HepG2 (cell line): ENCODE data around the gene CASP7.

Experiments used
- CREB1 ChIP-seq, 2 experiments: fragments of 450-650 bp in 1 of 2; IDR thresholded peaks; 2 replicates each; pipeline ENCODE4 v1.6.1; 2016 to 2017; ENCODE audit warnings: control low read depth in 1 of 2, mild to moderate bottlenecking in 1 of 2, missing compliant biosample characterization in 1 of 2, missing genetic modification characterization in 1 of 2
- CTCF ChIP-seq: sonication (generic); formaldehyde crosslinking; IDR thresholded peaks from 2 replicates; pipeline ENCODE4 v1.5.0; 2020; ENCODE audit warnings: mild to moderate bottlenecking, missing genetic modification reagents, moderate library complexity
- FIP1L1 ChIP-seq: fragments of 200-400 bp; formaldehyde crosslinking; IDR thresholded peaks from 2 replicates; pipeline ENCODE4 v1.6.1; 2018; ENCODE audit warnings: low read depth, mild to moderate bottlenecking, low read length, moderate library complexity, borderline replicate concordance; ENCODE audit not compliant: insufficient read depth
- KAT8 ChIP-seq: IDR thresholded peaks from 2 replicates; pipeline ENCODE4 v1.6.1; 2016; ENCODE audit warnings: missing genetic modification reagents, missing compliant biosample characterization
- MXI1 ChIP-seq: IDR thresholded peaks from 3 replicates; pipeline ENCODE4 v1.6.1; 2012; ENCODE audit warnings: low read depth, low read length, inconsistent platforms, borderline replicate concordance
- SIN3A ChIP-seq: IDR thresholded peaks from 2 replicates; pipeline ENCODE4 v1.6.1; 2011; ENCODE audit warnings: low read depth, mild to moderate bottlenecking, control low read depth, low read length, borderline replicate concordance
- SRSF9 ChIP-seq: fragments of 200-400 bp; formaldehyde crosslinking; IDR thresholded peaks from 2 replicates; pipeline ENCODE4 v1.6.1; 2018; ENCODE audit warnings: borderline replicate concordance, mild to moderate bottlenecking, low read depth, low read length; ENCODE audit not compliant: insufficient read depth, poor library complexity, severe bottlenecking
- ZBTB33 ChIP-seq: sonication (generic); formaldehyde crosslinking; IDR thresholded peaks from 2 replicates; pipeline ENCODE4 v1.4.0; 2020; ENCODE audit warnings: missing genetic modification reagents
- ZNF510 ChIP-seq: sonication (generic); formaldehyde crosslinking; IDR thresholded peaks from 2 replicates; pipeline ENCODE4 v1.4.0; 2020; ENCODE audit warnings: low read depth, mild to moderate bottlenecking, missing genetic modification reagents
- ZNF614 ChIP-seq: IDR thresholded peaks from 2 replicates; pipeline ENCODE4 v1.6.1; 2018; ENCODE audit warnings: missing biosample characterization, missing genetic modification reagents, inconsistent platforms, borderline replicate concordance
- ZNF850 ChIP-seq: sonication (generic); formaldehyde crosslinking; conservative IDR thresholded peaks from 2 replicates; pipeline ENCODE4 v1.9.0; 2021; ENCODE audit warnings: mild to moderate bottlenecking, missing genetic modification reagents
- TF ChIP-seq, protein P1 (sequence below): sonication (generic); formaldehyde crosslinking; IDR thresholded peaks from 2 replicates; pipeline ENCODE4 v1.5.1; 2020; ENCODE audit warnings: mild to moderate bottlenecking, missing genetic modification reagents, borderline replicate concordance

GRCh38 chr10:113643183-113643582, 36.5 kb upstream of the CASP7 start:
- TF ChIP-seq, protein P1, sequence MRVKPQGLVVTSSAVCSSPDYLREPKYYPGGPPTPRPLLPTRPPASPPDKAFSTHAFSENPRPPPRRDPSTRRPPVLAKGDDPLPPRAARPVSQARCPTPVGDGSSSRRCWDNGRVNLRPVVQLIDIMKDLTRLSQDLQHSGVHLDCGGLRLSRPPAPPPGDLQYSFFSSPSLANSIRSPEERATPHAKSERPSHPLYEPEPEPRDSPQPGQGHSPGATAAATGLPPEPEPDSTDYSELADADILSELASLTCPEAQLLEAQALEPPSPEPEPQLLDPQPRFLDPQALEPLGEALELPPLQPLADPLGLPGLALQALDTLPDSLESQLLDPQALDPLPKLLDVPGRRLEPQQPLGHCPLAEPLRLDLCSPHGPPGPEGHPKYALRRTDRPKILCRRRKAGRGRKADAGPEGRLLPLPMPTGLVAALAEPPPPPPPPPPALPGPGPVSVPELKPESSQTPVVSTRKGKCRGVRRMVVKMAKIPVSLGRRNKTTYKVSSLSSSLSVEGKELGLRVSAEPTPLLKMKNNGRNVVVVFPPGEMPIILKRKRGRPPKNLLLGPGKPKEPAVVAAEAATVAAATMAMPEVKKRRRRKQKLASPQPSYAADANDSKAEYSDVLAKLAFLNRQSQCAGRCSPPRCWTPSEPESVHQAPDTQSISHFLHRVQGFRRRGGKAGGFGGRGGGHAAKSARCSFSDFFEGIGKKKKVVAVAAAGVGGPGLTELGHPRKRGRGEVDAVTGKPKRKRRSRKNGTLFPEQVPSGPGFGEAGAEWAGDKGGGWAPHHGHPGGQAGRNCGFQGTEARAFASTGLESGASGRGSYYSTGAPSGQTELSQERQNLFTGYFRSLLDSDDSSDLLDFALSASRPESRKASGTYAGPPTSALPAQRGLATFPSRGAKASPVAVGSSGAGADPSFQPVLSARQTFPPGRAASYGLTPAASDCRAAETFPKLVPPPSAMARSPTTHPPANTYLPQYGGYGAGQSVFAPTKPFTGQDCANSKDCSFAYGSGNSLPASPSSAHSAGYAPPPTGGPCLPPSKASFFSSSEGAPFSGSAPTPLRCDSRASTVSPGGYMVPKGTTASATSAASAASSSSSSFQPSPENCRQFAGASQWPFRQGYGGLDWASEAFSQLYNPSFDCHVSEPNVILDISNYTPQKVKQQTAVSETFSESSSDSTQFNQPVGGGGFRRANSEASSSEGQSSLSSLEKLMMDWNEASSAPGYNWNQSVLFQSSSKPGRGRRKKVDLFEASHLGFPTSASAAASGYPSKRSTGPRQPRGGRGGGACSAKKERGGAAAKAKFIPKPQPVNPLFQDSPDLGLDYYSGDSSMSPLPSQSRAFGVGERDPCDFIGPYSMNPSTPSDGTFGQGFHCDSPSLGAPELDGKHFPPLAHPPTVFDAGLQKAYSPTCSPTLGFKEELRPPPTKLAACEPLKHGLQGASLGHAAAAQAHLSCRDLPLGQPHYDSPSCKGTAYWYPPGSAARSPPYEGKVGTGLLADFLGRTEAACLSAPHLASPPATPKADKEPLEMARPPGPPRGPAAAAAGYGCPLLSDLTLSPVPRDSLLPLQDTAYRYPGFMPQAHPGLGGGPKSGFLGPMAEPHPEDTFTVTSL (CRISPR knock-in tag): no peak
- no peak for TF ChIP-seq KAT8 (CRISPR knock-in tag)
- no peak for TF ChIP-seq MXI1
- no peak for TF ChIP-seq CTCF (CRISPR knock-in tag)
- no peak for TF ChIP-seq ZBTB33 (CRISPR knock-in tag)
- no peak for TF ChIP-seq SIN3A
- TF ChIP-seq SRSF9: no peak
- no peak for TF ChIP-seq CREB1 (IDR thresholded peaks at IDR 0.05)
- no peak for TF ChIP-seq CREB1 (CRISPR knock-in tag; IDR thresholded peaks at IDR 0.05)
- TF ChIP-seq ZNF850 (CRISPR knock-in tag): no peak
- TF ChIP-seq ZNF614 (CRISPR knock-in tag): no peak
- TF ChIP-seq FIP1L1: no peak
- TF ChIP-seq ZNF510 (CRISPR knock-in tag): no peak
